Left ventricle myocardium inferior (tissue), 1 donor: ENCODE results near the gene PTPRN2. TPM values are rescaled to one million over a fixed set of nuclear protein-coding genes. Genes with fewer than 3 reads are reported as not detected.

Experiments used
- DNase-seq: peaks from one replicate; pipeline ENCODE4 v3.0.0-alpha.2; 2020
- H3K27ac ChIP-seq: fragments of 200-600 bp; replicated peaks from 2 replicates; pipeline ENCODE4 v1.8.0; 2021
- H3K27me3 ChIP-seq: fragments of 200-600 bp; 2 replicates; pipeline ENCODE4 v1.8.0; 2021; ENCODE audit warnings: low read depth
- H3K36me3 ChIP-seq: fragments of 200-600 bp; 2 replicates; pipeline ENCODE4 v1.8.0; 2021
- H3K4me1 ChIP-seq: fragments of 200-600 bp; 2 replicates; pipeline ENCODE4 v1.8.0; 2021
- H3K4me3 ChIP-seq: fragments of 200-600 bp; 2 replicates; pipeline ENCODE4 v1.8.0; 2021; ENCODE audit warnings: mild to moderate bottlenecking, moderate library complexity
- H3K9me3 ChIP-seq: fragments of 200-600 bp; replicated peaks from 2 replicates; pipeline ENCODE4 v1.8.0; 2021
- CTCF ChIP-seq: fragments of 200-600 bp; IDR thresholded peaks from 2 replicates; pipeline ENCODE4 v1.8.0; 2021; ENCODE audit warnings: antibody characterized with exemption, mild to moderate bottlenecking, borderline replicate concordance
- intact Hi-C: fragments of 100-400 bp; cut with micrococcal nuclease; formaldehyde crosslinking; loops from one replicate; pipeline ENCODE4 v1.11.0; 2022
- total RNA-seq: library from RNA; stranded (reverse); fragmentation: NEBNext Ultra II Directional; extraction: Animal tissue kit (Norgen Biotek cat#: 25700); gene quantifications from one replicate; pipeline ENCODE4 v1.2.1, GENCODE V29; 2021
- donor health status: DM: no; HTN: yes; CAD: no; lungs with severe emphysema.

The PTPRN2 gene
- total RNA-seq, 1 donor from 2014 or later: 1.3 TPM

DNA sequence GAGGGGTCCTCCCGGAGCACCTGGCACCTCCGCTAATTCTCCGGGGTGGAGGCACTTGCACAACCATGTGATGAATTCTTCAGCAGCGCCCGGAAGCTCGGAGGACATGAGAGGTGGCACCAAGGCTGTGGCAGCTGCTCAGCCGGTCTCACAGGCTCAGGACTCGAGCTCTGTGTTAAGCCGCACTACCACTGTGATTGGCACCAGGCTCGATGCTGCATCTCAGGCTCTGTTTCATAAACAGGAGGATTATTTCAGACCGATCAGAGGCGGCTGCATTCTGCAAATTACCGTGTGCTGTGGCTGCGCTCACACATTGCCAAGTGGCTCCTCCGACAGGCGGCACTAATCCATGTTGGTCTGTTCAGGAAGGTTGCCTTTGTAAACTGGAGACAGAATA is 755.6 kb downstream of the PTPRN2 start:
- DNase-seq: no peak
- H3K27ac ChIP-seq: no peak overlapping the region
- no peak for TF ChIP-seq CTCF
- no peaks in the 10 kb centered on the region for H3K9me3 ChIP-seq
- intact Hi-C loops: no loop called here
- no peaks in the 10 kb centered on the region for H3K36me3 ChIP-seq
- peaks cover 41% of the 10 kb centered on the region for H3K27me3 ChIP-seq
- H3K4me1 ChIP-seq: no peaks in the 10 kb centered on the region
- no peak overlapping the region for H3K4me3 ChIP-seq

- H3K36me3 ChIP-seq: no peaks in the 10 kb centered on the region
- no peak for DNase-seq
- H3K4me3 ChIP-seq: no peak overlapping the region
- H3K9me3 ChIP-seq: no peaks in the 10 kb centered on the region
- no peak for TF ChIP-seq CTCF
- intact Hi-C loops: no loop called here
- no peak overlapping the region for H3K27ac ChIP-seq
- H3K27me3 ChIP-seq: peaks cover 41% of the 10 kb centered on the region
- no peaks in the 10 kb centered on the region for H3K4me1 ChIP-seq
Measured at GRCh38 chr7:157831143-157831905, 756.3 kb downstream of the PTPRN2 start.

DNA sequence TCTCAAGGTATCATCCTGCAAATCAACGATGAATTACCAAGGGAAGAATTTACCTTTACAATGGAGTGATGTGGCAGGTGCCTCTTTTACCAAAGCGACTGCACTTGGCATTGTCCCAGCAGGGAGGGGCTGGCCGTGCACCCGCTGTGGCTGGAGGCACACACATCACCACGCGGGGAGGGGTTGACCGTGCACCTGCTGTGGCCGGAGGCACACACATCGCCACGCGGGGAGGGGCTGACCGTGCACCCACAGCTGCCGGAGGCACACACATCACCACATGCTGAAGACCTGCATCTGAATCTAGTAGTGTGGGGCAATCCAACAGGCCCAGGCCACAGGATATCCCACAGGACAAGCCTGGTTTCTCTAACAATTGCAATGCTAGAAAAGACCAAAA is 757.3 kb downstream of the PTPRN2 start:
- H3K36me3 ChIP-seq: no peaks in the 10 kb centered on the region
- intact Hi-C loops: no loop called here
- TF ChIP-seq CTCF: no peak
- no peak for DNase-seq
- H3K4me1 ChIP-seq: no peaks in the 10 kb centered on the region
- H3K27me3 ChIP-seq: peaks cover 41% of the 10 kb centered on the region
- H3K4me3 ChIP-seq: no peak overlapping the region
- H3K9me3 ChIP-seq: no peaks in the 10 kb centered on the region
- no peak overlapping the region for H3K27ac ChIP-seq

DNA sequence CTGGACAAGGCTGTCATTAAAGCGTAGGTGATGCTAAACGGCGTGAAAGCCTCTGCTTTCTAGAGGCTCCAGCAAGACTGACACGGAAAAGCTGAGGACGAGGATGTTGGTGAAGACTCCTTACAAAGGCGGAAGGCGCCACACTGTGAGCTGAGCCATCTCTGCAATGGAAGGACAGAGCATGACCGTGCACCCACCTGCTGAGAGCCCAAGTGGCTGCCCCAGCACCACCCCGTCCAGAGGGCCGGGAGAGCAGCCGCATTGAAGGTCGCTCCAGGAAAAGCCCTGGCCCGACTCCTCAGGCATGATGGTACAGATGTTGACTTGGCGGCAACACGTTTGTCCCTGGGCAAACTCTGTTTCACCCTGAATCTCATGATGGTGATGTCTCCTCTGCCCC is 758.1 kb downstream of the PTPRN2 start:
- no peak for DNase-seq
- Histone ChIP-seq H3K4me1 (no peaks in the 10 kb centered on the region), H3K27ac (no peak overlapping the region), H3K4me3 (no peak overlapping the region), H3K9me3 (no peaks in the 10 kb centered on the region), H3K36me3 (no peaks in the 10 kb centered on the region), H3K27me3 (peaks cover 45% of the 10 kb centered on the region)
- TF ChIP-seq CTCF: no peak
- intact Hi-C loops: no loop called here

DNA sequence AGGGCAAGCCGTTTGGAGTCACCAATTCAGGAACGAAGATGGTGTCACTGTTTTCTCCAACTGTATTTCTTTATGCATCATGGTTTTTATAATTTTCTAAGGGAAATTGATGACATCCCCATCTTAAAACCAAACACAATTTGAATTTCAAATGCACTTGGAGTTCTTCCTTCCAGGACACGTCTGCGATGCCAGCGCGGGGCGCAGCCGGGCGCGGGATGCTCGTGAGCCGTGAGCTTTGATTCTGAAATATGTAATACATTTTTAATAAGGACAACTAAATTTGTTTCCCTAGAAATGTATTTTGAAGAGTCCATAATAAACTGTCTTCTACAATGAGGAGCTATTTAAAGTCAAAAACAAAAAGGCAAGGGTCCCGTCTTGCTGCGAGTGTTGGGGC is 758.7 kb downstream of the PTPRN2 start:
- Histone ChIP-seq H3K27me3 (peaks cover 51% of the 10 kb centered on the region), H3K27ac (no peak overlapping the region), H3K4me1 (no peaks in the 10 kb centered on the region), H3K4me3 (no peak overlapping the region), H3K9me3 (no peaks in the 10 kb centered on the region), H3K36me3 (no peaks in the 10 kb centered on the region)
- no peak for DNase-seq
- intact Hi-C loops: no loop called here
- TF ChIP-seq CTCF: no peak
